HG03039 (cell line): ENCODE results near the gene SLC15A2.
"Not testable (repeated sequence)": the region's sequence is repeated elsewhere in the genome, so short reads cannot be mapped to it uniquely, and the experiment has no call there.

ENCODE experiments used
- ATAC-seq: cut with Tn5 transposase; IDR thresholded peaks from one replicate; pipeline ENCODE4 v1.9.1; 2021; ENCODE audit warnings: mild to moderate bottlenecking, moderate library complexity; ENCODE audit not compliant: unreplicated experiment

SLC15A2 gene, protein sequence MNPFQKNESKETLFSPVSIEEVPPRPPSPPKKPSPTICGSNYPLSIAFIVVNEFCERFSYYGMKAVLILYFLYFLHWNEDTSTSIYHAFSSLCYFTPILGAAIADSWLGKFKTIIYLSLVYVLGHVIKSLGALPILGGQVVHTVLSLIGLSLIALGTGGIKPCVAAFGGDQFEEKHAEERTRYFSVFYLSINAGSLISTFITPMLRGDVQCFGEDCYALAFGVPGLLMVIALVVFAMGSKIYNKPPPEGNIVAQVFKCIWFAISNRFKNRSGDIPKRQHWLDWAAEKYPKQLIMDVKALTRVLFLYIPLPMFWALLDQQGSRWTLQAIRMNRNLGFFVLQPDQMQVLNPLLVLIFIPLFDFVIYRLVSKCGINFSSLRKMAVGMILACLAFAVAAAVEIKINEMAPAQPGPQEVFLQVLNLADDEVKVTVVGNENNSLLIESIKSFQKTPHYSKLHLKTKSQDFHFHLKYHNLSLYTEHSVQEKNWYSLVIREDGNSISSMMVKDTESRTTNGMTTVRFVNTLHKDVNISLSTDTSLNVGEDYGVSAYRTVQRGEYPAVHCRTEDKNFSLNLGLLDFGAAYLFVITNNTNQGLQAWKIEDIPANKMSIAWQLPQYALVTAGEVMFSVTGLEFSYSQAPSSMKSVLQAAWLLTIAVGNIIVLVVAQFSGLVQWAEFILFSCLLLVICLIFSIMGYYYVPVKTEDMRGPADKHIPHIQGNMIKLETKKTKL

GRCh38 chr3:121894301-121894990 lies at the start of gene SLC15A2:
SLC15A2 (plus strand) TSS chr3:121894401; CDS start chr3:121894477, 76 bp downstream.
- no peak for ATAC-seq

DNA sequence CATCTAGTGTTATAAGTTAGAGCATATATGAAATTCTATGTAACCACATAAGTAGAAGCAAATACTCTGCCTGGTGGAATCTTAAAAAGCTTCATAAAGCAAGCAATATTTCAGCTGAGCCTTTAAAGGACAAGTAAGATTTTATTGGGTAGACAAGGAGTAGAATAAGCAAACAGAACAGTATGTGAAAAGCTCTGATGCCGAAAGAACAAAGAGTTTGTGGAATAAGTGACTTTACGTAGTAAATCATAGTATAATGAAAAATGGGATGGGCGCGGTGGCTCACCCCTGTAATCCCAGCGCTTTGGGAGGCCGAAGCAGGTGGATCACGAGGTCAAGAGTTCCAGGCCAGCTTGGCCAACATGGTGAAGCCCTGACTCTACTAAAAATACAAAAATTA lies 49.3 kb upstream of the SLC15A2 start:
- ATAC-seq = no peak

- ATAC-seq = no peak
Measured at GRCh38 chr3:121852256-121852655, 41.9 kb upstream of the SLC15A2 start.

GRCh38 chr3:121855555-121855954 lies 38.6 kb upstream of the SLC15A2 start:
- no peak for ATAC-seq

DNA sequence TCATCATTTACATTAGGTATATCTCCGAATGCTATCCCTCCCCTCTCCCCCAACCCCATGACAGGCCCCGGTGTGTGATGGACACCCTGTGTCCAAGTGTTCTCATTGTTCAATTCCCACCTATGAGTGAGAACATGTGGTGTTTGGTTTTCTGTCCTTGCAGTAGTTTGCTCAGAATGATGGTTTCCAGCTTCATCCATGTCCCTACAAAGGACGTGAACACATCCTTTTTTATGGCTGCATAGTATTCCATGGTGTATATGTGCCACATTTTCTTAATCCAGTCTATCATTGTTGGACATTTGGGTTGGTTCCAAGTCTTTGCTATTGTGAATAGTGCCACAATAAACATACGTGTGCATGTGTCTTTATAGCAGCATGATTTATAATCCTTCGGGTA lies 36.4 kb upstream of the SLC15A2 start:
- ATAC-seq = not testable (repeated sequence)

- not testable (repeated sequence) for ATAC-seq
Measured at GRCh38 chr3:121863247-121863646, 31.0 kb upstream of the SLC15A2 start.

GRCh38 chr3:121863801-121864200 lies 30.4 kb upstream of the SLC15A2 start:
- ATAC-seq = no peak

- no peak for ATAC-seq
Measured at GRCh38 chr3:121869736-121870135, 24.5 kb upstream of the SLC15A2 start.

DNA sequence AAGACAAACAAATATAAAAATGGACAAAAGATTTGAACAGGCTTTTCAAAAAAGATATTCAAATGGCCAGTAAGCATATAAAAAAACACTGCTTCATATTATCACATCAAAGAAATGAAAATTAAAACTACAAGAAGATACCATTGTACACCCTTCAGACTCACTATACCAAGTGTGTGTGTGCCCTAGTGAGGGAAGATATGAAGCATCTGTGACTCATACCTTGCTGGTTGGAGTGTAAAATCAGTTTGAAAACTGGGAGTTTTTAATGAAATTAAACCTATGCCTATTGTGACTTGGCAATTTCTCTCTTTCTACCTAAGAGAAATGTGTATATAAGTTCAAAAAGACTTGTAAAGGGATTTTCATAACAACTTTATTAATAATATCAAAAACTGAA lies 23.5 kb upstream of the SLC15A2 start:
- no peak for ATAC-seq

- no peak for ATAC-seq
Measured at GRCh38 chr3:121871430-121871829, 22.8 kb upstream of the SLC15A2 start.

GRCh38 chr3:121878411-121878810 lies 15.8 kb upstream of the SLC15A2 start:
- no peak for ATAC-seq

GRCh38 chr3:121883507-121883906 lies 10.7 kb upstream of the SLC15A2 start:
- ATAC-seq = no peak

DNA sequence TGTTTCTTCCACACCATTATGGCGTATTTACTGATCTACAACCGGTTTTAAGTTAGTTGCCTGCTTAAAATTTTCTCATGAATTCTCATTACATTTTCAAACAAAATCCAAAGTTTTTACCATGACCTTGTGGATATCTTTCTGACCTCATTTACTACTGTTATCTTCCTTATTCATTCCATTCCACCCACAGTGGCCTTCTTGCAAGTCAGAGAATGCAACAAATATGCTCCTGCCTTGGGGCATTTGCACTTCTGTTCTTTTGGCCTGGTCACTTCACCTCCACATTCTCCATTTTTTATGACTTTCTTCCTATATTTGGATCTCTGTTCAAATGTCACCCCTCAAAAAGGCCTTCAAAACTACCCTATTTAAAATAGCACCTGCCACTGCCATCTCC lies 8.8 kb upstream of the SLC15A2 start:
- ATAC-seq = no peak

- no peak for ATAC-seq
Measured at GRCh38 chr3:121895121-121895520, 920 bp downstream of the SLC15A2 start.

- no peak for ATAC-seq
Measured at GRCh38 chr3:121895736-121896135, 1.5 kb downstream of the SLC15A2 start.

DNA sequence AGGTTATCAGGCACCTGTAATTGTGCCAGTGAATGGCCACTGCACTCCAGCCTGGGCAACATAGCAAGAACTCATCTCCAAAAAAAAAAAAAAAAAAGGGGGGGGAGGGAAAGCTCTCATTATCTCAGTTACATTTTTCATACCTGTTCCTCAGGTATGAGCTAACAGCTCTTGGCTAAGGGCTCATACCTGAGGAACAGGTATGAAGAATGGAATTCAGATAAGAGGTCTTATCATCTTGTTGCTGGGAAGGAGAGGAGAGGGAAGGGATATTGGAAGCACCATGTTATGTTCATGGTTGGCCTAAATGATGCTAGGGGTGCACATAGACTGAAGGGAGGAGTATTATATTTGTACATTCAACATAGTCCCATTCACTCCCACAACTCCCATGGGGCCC lies 2.6 kb downstream of the SLC15A2 start:
- ATAC-seq = no peak

GRCh38 chr3:121897296-121897695 lies 3.1 kb downstream of the SLC15A2 start:
- no peak for ATAC-seq

DNA sequence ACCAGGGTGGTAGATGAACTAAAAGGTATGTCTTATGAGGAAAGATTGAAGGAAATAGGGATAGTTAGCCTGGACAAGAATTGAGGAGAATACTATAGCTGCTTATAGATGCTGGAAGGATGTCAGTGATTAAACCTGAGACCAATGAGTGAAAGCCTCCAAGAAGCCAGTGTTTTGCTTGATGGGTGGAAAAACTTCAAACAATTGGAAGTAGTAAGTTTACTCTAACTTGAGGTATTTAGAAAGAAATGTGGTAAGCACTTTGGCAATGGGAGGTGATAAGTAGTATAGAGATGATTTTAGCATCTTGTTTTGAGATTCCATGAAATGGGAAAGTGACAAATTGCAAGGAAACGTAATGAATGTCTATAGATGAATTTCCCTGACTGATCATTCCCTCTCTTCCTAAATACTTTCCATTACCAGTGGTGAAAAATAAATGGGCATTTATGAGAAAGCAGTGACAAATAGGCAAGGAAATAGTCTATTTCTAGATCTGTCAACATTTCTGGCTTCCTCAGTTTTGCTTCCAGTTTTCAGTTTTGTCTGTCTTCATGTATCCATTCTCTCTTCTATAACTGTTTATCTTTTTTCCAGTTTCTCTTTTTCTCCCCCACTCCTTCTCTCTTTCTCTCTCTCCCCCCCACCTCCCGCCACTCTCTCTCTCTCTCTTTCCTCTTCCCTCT lies 19.2 kb downstream of the SLC15A2 start:
- no peak for ATAC-seq

DNA sequence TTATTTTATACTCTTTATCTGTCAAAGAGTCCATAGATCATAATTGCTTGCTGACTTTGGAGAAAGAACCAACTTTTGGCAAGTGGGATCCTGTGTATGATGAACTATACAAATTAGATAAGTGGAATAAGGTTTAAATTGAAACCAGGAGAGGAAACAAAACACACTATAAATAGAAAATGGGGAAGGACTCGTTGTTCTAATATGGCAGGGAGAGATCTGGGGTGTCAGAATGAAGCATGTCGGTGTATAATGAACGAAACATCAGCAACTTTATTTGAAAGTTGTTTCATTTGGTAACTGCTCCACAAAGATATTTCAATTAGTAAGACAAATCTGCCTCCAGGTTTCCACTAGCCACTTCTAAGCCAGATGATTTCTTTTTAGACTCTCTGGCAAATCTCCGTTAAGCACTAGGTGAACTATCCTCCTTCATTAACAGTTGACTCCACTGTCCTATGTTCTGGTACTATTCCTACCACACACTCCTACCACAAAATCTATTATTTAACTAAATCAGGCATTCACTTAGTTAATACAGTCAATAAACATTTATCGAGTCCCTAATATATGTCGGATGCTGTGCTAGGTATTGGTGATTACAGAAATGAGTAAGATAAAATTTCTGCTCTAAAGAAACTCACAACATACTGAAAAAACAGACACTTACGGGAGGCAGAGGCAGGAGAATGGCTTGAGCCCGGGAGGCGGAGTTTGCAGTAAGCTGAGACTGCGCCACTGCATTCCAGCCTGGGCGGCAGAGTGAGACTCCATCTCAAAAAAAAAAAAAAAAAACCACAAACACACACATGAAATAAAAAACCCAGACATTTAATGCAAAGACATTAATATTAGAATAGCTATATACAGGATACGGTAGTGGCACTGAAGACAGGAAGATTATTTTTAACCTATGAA lies 20.1 kb downstream of the SLC15A2 start:
- ATAC-seq = no peak

- no peak for ATAC-seq
Measured at GRCh38 chr3:121916189-121916588, 22.0 kb downstream of the SLC15A2 start.
